ENCODE results near the gene SCT.

SCT gene

GRCh38 chr11:621838-622237 is 5.1 kb downstream of the SCT start:
- no peaks in the 10 kb centered on the region for H3K9me3 Mint-ChIP-seq
- H3K4me3 Mint-ChIP-seq = no peak overlapping the region
- peaks cover 1 to 11% of the 10 kb centered on the region in 2 donors for H3K4me1 Mint-ChIP-seq
- H3K27me3 Mint-ChIP-seq = peaks cover 7 to 32% of the 10 kb centered on the region in 2 donors
- no peak for DNase-seq
- no peak for ATAC-seq (replicated peaks)
- H3K27ac Mint-ChIP-seq = no peak overlapping the region
- H3K36me3 Mint-ChIP-seq = peaks cover 9 to 23% of the 10 kb centered on the region in 2 donors

- no peaks in the 10 kb centered on the region for H3K9me3 Mint-ChIP-seq
- peaks cover 7 to 11% of the 10 kb centered on the region in 2 donors for H3K4me1 Mint-ChIP-seq
- no peak overlapping the region for H3K4me3 Mint-ChIP-seq
Observed at GRCh38 chr11:620935-621814, 5.8 kb downstream of the SCT start.

GRCh38 chr11:620201-620600 is 6.8 kb downstream of the SCT start:
- Mint-ChIP-seq H3K4me3 (no peak overlapping the region), H3K27ac (no peak overlapping the region), H3K36me3 (peaks cover 10 to 27% of the 10 kb centered on the region in 2 donors), H3K9me3 (no peaks in the 10 kb centered on the region), H3K4me1 (peaks cover 7 to 14% of the 10 kb centered on the region in 2 donors), H3K27me3 (peaks cover 7 to 16% of the 10 kb centered on the region in 2 donors)
- ATAC-seq (replicated peaks) (no peak), DNase-seq (no peak)

More at GRCh38 chr11:620935-621814, 5.8 kb downstream of the SCT start:
- Mint-ChIP-seq H3K36me3 (peaks cover 10 to 27% of the 10 kb centered on the region in 2 donors), H3K27me3 (peaks cover 7 to 26% of the 10 kb centered on the region in 2 donors), H3K27ac (no peak overlapping the region)
- no peak for DNase-seq
- ATAC-seq (replicated peaks) = no peak

GRCh38 chr11:619628-620050 is 7.3 kb downstream of the SCT start:
- Mint-ChIP-seq H3K27ac (peak overlapping the region; percentile 20), H3K4me1 (peaks cover 7 to 16% of the 10 kb centered on the region in 2 donors), H3K27me3 (peaks cover 7 to 11% of the 10 kb centered on the region in 2 donors), H3K9me3 (no peaks in the 10 kb centered on the region), H3K36me3 (peaks cover 10 to 27% of the 10 kb centered on the region in 2 donors), H3K4me3 (no peak overlapping the region)
- ATAC-seq (replicated peaks) (no peak), DNase-seq (no peak)

GRCh38 chr11:618856-619627 is 7.9 kb downstream of the SCT start:
- peaks cover 10 to 31% of the 10 kb centered on the region in 2 donors for H3K36me3 Mint-ChIP-seq
- ATAC-seq (replicated peaks) (no peak), DNase-seq (no peak)
- peak overlapping the region; percentile 20 for H3K27ac Mint-ChIP-seq
- H3K4me3 Mint-ChIP-seq = no peak overlapping the region
- H3K9me3 Mint-ChIP-seq = no peaks in the 10 kb centered on the region
- H3K4me1 Mint-ChIP-seq = peaks cover 12 to 22% of the 10 kb centered on the region in 2 donors
- peaks cover 7% of the 10 kb centered on the region in 2 donors for H3K27me3 Mint-ChIP-seq

- no peaks in the 10 kb centered on the region for H3K9me3 Mint-ChIP-seq
- ATAC-seq (replicated peaks) = no peak
- H3K27ac Mint-ChIP-seq = no peak overlapping the region
- H3K4me1 Mint-ChIP-seq = peaks cover 13 to 32% of the 10 kb centered on the region in 2 donors
- DNase-seq = no peak
- H3K4me3 Mint-ChIP-seq = peak overlapping the region in 1 of 2 donors; percentile 39
- H3K27me3 Mint-ChIP-seq = peaks cover under 1 to 1% of the 10 kb centered on the region in 2 donors
- peaks cover 8 to 23% of the 10 kb centered on the region in 2 donors for H3K36me3 Mint-ChIP-seq
Observed at GRCh38 chr11:617912-618682, 8.9 kb downstream of the SCT start.

- Mint-ChIP-seq H3K4me3 (peak overlapping the region in 1 of 2 donors; percentile 93), H3K9me3 (no peaks in the 10 kb centered on the region), H3K36me3 (peaks cover 14 to 21% of the 10 kb centered on the region in 2 donors), H3K27me3 (no peaks in the 10 kb centered on the region), H3K27ac (peak overlapping the region; percentile 83), H3K4me1 (peaks cover 13 to 39% of the 10 kb centered on the region in 2 donors)
- DNase-seq = no peak
- no peak for ATAC-seq (replicated peaks)
Observed at GRCh38 chr11:617199-617911, 9.6 kb downstream of the SCT start.

- Mint-ChIP-seq H3K4me1 (peaks cover 15 to 41% of the 10 kb centered on the region in 2 donors), H3K4me3 (peak overlapping the region; percentile 93 to 94), H3K9me3 (no peaks in the 10 kb centered on the region), H3K36me3 (peaks cover 17 to 22% of the 10 kb centered on the region in 2 donors), H3K27me3 (no peaks in the 10 kb centered on the region), H3K27ac (peak overlapping the region; percentile 98)
- no peak for DNase-seq
- no peak for ATAC-seq (replicated peaks)
Observed at GRCh38 chr11:616320-617198, 10.4 kb downstream of the SCT start.

- ATAC-seq (replicated peaks) (peak; percentile 96 to 97), DNase-seq (peak; percentile 94)
- H3K9me3 Mint-ChIP-seq = no peaks in the 10 kb centered on the region
- H3K27ac Mint-ChIP-seq = peak within 1 kb of the TSS; percentile 98
- peaks cover 21 to 26% of the 10 kb centered on the region in 2 donors for H3K36me3 Mint-ChIP-seq
- peaks cover 15 to 41% of the 10 kb centered on the region in 2 donors for H3K4me1 Mint-ChIP-seq
- no peaks in the 10 kb centered on the region for H3K27me3 Mint-ChIP-seq
- peak within 1 kb of the TSS; percentile 93 to 94 for H3K4me3 Mint-ChIP-seq
Observed at GRCh38 chr11:615504-616319, 11.3 kb downstream of the SCT start, which contains the start of gene IRF7. Gene IRF7 (minus strand): TSS chr11:615950. CDS start chr11:615364, 586 bp downstream.

- peak overlapping the region; percentile 93 to 94 for H3K4me3 Mint-ChIP-seq
- peaks cover 22 to 28% of the 10 kb centered on the region in 2 donors for H3K36me3 Mint-ChIP-seq
- H3K27me3 Mint-ChIP-seq = no peaks in the 10 kb centered on the region
- H3K27ac Mint-ChIP-seq = peak overlapping the region; percentile 98
- ATAC-seq (replicated peaks) (peak in 1 of 2 donors; percentile 0), DNase-seq (no peak)
- peaks cover 15 to 41% of the 10 kb centered on the region in 2 donors for H3K4me1 Mint-ChIP-seq
- H3K9me3 Mint-ChIP-seq = no peaks in the 10 kb centered on the region
Observed at GRCh38 chr11:614623-615503, 12.1 kb downstream of the SCT start.

- Mint-ChIP-seq H3K9me3 (no peaks in the 10 kb centered on the region), H3K27ac (peak overlapping the region; percentile 70), H3K4me1 (peaks cover 15 to 41% of the 10 kb centered on the region in 2 donors), H3K27me3 (no peaks in the 10 kb centered on the region), H3K36me3 (peaks cover 22 to 28% of the 10 kb centered on the region in 2 donors), H3K4me3 (peak overlapping the region; percentile 62 to 68)
- DNase-seq (no peak), ATAC-seq (replicated peaks) (no peak)
Observed at GRCh38 chr11:614021-614622, 12.9 kb downstream of the SCT start.

Measured in stimulated activated naive B cell treated with anti-CD40 and anti-IgM and Interleukin-4, amounts not matched to agents 10 μg/mL and 1 μg/mL and 100 μg/mL, for 72 hours (primary cell).